SU-DHL-6 (cell line): ENCODE measurements around the gene HLA-DPA1.

Experiments
- EZH2phosphoT487 ChIP-seq: fragments of 200-600 bp; sonication (generic), shearing (Covaris generic); conservative IDR thresholded peaks from 2 replicates; pipeline ENCODE4 v1.6.1; 2018; ENCODE audit warnings: mild to moderate bottlenecking, antibody characterized with exemption, low read length, moderate library complexity, mixed read lengths
- TF ChIP-seq, protein P1 (sequence below): fragments of 200-600 bp; sonication (generic); IDR thresholded peaks from one replicate; pipeline ENCODE4 v1.5.1; 2017; ENCODE audit warnings: antibody characterized with exemption, mild to moderate bottlenecking, low read length, moderate library complexity; ENCODE audit not compliant: insufficient read depth, poor library complexity, severe bottlenecking

DNA sequence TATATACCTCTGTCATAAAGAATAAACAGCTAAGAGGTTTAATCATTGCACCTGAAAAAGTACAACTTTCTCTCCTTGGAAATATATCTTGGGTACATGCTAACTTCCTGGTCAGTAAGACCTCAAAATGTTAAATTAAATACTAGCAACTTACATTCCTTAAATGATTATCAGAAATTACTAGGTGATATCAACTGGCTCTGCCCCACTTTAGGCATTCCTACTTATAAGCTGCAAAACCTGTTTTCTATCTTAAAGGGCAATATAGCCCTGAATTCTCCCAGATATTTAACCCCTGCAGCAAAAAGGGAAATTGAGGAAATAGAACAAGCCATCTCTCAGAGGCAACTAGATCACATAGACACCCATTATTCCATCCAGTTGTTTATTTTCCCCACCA lies 20.8 kb downstream of the HLA-DPA1 start:
- TF ChIP-seq, protein P1, sequence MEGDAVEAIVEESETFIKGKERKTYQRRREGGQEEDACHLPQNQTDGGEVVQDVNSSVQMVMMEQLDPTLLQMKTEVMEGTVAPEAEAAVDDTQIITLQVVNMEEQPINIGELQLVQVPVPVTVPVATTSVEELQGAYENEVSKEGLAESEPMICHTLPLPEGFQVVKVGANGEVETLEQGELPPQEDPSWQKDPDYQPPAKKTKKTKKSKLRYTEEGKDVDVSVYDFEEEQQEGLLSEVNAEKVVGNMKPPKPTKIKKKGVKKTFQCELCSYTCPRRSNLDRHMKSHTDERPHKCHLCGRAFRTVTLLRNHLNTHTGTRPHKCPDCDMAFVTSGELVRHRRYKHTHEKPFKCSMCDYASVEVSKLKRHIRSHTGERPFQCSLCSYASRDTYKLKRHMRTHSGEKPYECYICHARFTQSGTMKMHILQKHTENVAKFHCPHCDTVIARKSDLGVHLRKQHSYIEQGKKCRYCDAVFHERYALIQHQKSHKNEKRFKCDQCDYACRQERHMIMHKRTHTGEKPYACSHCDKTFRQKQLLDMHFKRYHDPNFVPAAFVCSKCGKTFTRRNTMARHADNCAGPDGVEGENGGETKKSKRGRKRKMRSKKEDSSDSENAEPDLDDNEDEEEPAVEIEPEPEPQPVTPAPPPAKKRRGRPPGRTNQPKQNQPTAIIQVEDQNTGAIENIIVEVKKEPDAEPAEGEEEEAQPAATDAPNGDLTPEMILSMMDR, result no peak
- TF ChIP-seq EZH2phosphoT487, result no peak
